HG02938 (cell line): Measurements from ENCODE around the gene EDA2R.

Source experiments
- ATAC-seq: cut with Tn5 transposase; IDR thresholded peaks from one replicate; pipeline ENCODE4 v1.9.1; 2021; ENCODE audit warnings: mild to moderate bottlenecking, moderate library complexity; ENCODE audit not compliant: unreplicated experiment

The EDA2R gene, protein sequence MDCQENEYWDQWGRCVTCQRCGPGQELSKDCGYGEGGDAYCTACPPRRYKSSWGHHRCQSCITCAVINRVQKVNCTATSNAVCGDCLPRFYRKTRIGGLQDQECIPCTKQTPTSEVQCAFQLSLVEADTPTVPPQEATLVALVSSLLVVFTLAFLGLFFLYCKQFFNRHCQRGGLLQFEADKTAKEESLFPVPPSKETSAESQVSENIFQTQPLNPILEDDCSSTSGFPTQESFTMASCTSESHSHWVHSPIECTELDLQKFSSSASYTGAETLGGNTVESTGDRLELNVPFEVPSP

GRCh38 chrX:66638591-66639500, at the start of gene EDA2R:
TSS of gene EDA2R (minus strand) at chrX:66639078. CDS start at chrX:66616020, 23,058 bp downstream.
- peak; percentile 92 for ATAC-seq

- ATAC-seq: no peak
Measured at GRCh38 chrX:66684196-66684595, 45.3 kb upstream of the EDA2R start.

DNA sequence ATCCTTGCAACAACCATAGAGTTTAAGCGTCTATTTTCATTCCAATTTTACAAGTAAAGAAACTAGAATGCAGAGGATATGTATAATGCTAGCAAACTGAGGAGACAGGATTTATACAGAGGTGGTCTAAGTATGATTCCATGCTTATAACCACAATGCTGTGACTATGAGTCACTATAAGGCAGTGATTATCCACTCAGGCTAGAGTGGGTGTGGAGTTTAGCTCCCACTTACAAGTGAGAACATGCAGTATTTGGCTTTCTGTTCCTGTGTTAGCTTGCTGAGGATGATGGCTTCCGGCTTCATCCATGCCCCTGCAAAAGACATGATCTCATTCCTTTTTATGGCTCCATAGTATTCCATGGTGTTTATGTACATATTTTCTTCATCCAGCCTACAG, 41.6 kb upstream of the EDA2R start:
- ATAC-seq: no peak

- no peak for ATAC-seq
Measured at GRCh38 chrX:66677430-66677829, 38.6 kb upstream of the EDA2R start.

DNA sequence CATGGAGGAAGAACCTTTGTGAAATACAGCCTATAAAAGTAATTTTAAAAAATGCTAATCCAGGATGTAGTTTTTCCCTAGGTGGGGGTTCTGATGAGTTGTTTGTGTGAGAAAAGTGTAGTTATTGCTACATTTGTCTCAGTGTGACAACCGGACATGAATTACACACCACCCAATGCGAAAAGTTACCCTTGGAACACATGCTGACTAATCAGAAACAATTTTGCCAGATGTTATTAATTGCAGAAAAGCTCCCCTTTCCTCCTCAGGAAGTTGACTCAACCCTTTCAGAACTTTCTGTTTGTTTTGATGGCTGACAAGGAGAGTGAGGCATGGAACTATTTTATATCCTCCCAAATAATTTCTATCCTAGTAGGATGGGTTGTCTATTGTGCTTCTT, 38.1 kb upstream of the EDA2R start:
- ATAC-seq: no peak

- no peak for ATAC-seq
Measured at GRCh38 chrX:66676413-66676812, 37.5 kb upstream of the EDA2R start.

DNA sequence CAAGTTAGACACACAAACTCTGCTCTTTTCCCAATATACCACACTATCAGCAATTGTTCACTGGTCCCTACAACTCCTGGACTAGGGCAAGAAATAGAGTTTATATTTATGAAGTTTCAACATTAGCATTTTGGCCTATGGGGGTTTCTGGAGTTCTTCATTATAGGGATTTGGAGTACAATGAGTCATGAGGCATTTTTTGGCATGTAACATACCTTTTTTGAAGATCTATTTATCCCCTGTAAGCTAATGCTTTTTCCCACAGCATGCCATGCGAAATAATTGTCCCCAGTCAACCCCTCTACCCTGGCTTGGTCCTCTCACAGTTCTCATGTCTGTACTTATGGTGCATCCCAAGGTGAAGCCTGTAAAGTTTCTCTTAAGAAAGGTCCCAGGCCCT, 36.7 kb upstream of the EDA2R start:
- no peak for ATAC-seq

DNA sequence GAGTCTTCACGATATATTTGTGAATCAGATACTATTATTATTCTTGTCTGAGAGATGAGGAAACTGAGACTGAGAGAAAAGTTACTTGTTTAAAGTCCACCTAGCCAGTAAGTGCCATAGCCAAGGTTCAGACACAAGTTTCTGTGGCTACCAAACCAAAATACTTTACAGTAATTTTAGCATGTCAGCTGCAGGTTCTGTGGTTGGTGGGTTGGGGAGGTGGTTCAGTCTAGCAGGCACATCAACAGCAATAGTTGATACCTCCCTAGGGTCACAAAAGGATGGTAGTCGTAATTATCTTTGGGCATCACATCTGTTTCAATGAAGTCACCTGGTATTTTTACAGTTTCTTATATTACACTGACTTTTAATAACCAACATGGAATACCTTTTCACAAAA, 35.6 kb upstream of the EDA2R start:
- ATAC-seq: no peak

- no peak for ATAC-seq
Measured at GRCh38 chrX:66672106-66672505, 33.2 kb upstream of the EDA2R start.

- ATAC-seq: no peak
Measured at GRCh38 chrX:66654411-66654810, 15.5 kb upstream of the EDA2R start.

GRCh38 chrX:66635360-66635759, 3.5 kb downstream of the EDA2R start:
- ATAC-seq: no peak

DNA sequence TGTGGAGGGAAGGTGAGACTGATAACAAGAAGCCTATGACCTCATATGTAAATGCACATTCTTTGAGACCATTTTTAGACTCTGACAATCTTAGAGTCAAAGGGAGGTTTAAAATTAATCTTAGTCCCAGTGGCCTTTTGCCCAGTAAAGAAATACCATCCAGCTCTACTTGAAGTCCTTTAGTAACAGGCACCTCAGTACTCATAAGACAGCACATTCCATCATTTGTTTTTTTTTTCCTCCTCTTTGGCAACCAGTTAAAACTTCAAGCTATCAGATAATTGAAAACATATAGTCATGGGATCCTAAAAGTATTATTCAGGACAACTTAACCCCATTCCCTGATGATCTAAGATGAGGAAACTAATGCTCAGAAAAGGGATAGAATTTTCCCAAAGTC, 4.6 kb downstream of the EDA2R start:
- no peak for ATAC-seq

DNA sequence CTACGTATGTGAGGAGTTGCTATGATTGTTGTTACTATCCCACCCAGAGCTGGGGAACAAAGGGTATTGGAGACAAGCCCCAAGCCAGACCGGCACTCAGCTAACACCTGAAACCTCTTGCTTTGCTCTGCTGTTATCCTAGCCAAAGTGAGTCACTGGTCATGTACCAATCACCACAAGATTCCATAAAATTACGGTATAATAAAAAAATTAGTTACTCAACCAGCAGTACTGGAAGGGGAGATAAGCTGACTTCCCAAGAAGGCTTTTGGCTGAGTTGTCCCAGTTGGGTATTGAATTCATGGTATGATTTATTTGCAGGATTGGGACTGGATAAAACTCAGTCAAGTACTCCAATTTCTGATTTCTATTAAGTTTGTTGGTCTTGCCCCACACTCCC, 5.3 kb downstream of the EDA2R start:
- no peak for ATAC-seq

- ATAC-seq: no peak
Measured at GRCh38 chrX:66632981-66633380, 5.9 kb downstream of the EDA2R start.

DNA sequence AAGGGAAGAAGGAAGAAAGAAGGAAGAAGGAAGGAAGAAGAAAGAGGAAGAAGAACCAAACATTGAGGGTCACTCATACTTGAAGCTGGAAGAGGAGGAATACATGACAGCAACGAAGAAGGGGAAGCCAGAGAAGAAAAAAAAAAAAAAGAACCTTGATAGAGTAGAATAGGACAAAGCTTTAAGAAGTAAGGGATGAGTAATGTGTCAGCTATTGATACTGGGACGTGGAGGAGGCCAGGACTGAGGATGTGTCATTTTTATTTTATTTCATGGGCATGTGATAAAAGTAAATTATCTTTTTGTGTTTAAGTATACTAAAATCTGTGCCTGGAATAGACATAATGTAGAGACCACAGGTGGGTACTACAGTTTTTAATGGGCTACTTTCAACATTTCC, 6.4 kb downstream of the EDA2R start:
- no peak for ATAC-seq

DNA sequence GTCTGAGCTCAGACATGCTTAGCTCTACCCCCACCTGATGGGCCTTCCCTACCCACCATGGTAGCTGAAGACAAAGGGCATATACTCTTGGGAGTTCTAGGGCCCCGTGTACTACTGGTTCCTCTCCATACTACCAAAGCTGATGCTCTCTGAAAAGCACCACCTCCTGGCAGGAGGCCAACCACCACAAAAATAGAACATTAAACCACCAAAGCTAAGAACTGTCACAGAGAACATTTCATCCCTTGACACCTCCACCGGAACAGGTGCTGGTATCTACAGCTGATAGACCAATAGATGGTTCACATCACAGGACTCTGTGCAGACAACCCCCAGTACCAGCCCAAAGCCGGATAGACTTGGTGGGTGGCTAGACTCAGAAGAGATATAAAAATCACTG, 13.4 kb downstream of the EDA2R start:
- no peak for ATAC-seq

DNA sequence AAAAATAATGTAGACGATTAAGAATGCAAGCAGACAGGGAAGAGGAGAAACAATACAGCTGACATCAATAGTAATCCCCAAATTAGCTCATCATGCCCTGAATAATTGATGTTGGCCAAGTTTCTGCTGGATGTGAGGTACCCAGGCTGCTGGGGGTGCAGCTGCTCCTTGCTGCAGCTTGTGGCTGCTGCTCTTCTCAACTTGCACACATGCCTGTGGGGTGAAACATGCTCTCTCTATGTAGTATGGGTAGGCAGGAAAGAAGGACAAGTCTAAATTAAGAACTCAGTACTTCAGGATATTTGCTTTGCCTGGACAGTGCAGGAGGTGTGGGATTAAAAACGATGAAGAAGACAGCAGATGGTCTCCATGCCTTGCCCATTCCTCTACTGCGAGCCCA, 16.7 kb downstream of the EDA2R start:
- no peak for ATAC-seq

GRCh38 chrX:66616944-66617343, 21.9 kb downstream of the EDA2R start:
- no peak for ATAC-seq

DNA sequence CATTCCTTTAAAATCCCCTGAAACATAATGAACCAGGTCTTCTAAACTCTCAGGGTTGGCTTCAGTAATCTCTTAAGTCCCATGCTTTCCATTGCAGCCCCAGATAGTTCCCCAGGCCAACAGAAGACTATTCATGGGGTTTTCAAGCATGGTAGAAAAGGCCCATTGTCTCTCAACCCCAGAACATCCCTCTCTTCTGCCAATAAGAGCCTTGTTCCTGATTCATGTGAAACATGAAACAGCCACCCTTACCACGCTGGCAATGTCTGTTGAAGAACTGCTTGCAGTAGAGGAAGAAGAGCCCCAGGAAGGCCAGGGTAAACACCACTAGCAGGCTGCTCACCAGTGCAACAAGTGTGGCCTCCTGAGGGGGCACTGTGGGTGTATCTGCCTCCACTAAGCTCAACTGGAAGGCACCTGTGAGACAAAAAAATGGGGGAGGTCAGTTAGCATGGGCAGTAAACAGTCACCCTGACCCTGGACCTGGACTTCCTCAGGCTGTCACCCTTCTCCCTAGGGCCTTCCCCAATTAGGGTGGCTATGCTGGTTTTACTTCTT, 36.4 kb downstream of the EDA2R start:
- no peak for ATAC-seq

DNA sequence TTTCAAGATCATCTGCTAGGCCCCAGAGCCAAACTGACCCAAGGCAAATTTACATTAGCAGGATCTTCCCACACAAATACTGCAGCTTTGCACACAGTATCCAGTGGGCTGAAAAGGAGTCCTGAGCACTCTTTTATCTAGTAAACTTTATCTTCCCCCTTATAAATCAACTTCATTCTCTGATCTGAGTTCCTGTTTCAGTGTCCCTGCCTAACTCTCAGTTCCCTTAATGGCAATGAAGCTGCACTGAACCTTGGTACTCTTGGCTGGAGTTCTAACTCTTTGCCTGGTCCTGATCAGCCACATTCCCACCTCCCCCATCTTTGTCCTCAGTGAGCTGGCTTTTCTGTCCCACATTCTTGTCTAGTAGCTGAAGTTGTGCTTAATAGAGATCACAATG, 37.4 kb downstream of the EDA2R start:
- no peak for ATAC-seq

GRCh38 chrX:66579219-66579618, 59.7 kb downstream of the EDA2R start:
- no peak for ATAC-seq

DNA sequence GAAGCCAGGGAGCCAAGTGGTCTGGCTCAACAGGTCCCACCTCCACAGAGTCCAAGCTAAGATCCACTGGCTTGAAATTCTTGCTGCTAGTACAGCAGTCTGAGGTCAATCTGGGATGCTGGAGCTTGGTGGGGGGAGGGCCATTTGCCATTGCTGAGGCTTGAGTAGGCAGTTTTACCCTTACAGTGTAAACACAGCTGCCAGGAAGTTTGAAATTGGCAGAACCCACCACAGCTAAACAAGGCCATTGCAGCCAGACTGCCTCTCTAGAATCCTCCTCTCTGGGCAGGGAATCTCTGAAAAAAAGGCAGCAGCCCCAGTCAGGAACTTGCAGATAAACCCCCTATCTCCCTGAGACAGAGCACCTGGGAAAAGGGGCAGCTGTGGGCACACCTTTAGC, 84.9 kb downstream of the EDA2R start:
- no peak for ATAC-seq
